Erythroblast (primary cell): ENCODE data around the gene REP15.

ENCODE experiments used
- DNase-seq, 2 experiments: peaks; one replicate each; lab custom pipeline; 2025; lab: John Stamatoyannopoulos, UW
- GATA1 ChIP-seq: IDR thresholded peaks from 2 replicates; pipeline ENCODE4 v1.6.1; 2011; ENCODE audit warnings: low read depth, mild to moderate bottlenecking, control low read depth, low read length, moderate library complexity
- POLR2A ChIP-seq: IDR thresholded peaks from 2 replicates; pipeline ENCODE4 v1.6.1; 2011; ENCODE audit warnings: mild to moderate bottlenecking, low read length

Gene REP15

DNA sequence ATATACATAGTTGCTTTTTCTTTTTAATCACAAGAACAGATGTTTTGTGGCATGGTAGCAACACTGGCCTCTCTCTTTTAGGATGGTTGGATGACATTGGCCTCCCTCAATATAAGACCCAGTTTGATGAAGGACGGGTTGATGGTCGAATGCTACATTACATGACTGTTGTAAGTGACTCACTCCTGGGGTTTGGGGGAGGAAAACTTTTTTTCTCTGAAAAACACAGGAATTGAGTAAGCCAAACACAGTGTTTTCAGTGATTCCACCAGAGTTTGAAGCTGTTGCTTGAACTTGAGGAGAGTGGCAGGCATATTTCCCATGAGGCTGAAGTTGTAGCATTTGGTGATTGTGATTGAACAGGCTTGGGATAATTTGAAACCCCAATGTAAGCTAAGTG, 13.7 kb upstream of the REP15 start:
- TF ChIP-seq POLR2A: no peak
- no peak for TF ChIP-seq GATA1
- DNase-seq: no peak

DNA sequence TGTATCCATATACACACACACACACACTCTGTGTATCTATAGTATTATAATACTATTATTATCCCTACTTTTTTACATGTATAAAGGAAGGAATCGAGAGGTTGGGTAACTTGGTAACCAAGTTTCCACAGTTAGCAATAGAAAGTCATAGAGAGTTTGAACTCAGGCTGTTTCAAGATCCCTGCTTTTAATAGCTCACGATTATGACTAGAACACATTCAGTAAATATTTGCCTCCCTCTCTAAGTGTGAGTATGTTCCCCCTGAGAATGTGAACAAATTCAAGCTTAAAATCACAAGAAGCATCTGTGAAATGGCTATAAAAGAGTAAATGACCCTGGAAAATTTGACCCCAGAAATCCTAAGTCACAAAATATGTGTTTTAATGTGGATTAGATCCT, 11.0 kb upstream of the REP15 start:
- DNase-seq: no peak
- TF ChIP-seq POLR2A: no peak
- no peak for TF ChIP-seq GATA1

GRCh38 chr12:27686147-27686546, 10.1 kb upstream of the REP15 start:
- TF ChIP-seq POLR2A (no peak), GATA1 (no peak)
- DNase-seq: no peak

DNA sequence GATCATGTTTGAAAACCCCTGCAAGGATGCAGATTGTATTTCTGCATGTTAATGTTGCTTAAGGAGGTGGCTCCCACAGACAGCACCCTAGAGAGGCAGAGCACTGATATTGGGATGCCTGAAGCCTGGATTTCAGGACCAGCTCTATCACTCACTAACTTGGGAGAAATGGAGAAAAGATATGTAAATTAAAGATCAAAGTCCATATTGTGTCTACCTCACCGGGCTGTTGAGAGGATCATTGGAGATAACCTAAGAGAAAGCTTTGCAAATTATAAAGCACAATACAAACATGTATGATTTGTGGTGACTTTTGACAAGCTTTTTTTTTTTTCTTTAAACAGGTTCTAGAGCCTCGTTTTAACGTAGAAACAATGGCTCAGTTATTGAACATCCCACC, 7.6 kb upstream of the REP15 start:
- TF ChIP-seq GATA1 (no peak), POLR2A (no peak)
- DNase-seq: no peak

- TF ChIP-seq POLR2A: no peak
- no peak for TF ChIP-seq GATA1
- DNase-seq: no peak
These were observed 6.6 kb upstream of the REP15 start for GRCh38 chr12:27689558-27690180.

DNA sequence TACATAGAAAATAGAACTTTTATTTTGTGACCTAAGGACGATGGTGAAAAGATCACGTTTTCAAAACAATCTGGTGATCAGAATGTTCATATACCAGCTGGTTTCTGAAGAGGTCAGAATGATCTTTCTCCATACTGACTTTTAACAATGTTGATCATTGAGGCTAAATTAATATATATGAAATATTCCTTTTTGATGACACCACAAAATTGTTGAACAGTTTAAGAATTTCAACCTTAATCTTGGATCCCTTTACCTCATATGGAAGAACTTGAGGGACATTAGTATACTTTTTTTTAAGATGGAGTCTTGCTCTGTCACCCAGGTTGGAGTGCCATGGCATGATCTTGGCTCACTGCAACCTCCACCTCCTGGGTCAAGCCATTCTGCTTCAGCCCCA, 2.8 kb upstream of the REP15 start:
- no peak for TF ChIP-seq GATA1
- TF ChIP-seq POLR2A: no peak
- no peak for DNase-seq

- DNase-seq: no peak
- TF ChIP-seq GATA1: no peak
- no peak for TF ChIP-seq POLR2A
These were observed 523 bp upstream of the REP15 start for GRCh38 chr12:27695556-27696292.

DNA sequence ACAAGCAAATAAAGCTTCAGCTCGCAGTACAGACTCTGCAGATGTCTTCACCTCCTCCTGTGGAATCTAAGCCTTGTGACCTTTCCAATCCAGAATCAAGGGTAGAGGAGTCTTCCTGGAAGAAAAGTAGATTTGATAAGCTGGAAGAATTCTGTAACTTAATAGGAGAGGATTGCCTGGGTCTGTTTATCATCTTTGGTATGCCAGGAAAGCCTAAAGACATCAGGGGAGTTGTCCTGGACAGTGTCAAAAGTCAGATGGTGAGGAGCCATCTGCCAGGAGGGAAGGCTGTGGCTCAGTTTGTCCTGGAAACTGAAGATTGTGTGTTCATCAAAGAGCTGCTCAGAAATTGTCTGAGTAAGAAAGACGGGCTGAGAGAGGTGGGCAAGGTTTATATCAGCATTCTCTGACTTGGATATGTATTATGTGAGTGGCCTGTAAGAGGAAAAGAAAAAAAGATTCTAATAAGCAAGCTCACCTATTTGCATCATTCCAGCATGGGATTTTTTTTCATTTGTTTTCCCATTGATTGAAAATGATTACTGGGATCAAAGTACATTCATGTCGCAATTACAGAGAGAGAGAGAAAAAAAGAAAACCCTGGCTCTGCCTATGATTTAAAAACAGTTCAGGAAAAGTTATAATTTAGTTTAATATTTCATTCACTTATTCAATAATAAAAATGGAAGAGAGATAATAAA, 767 bp downstream of the REP15 start:
- TF ChIP-seq GATA1 (no peak), POLR2A (no peak)
- no peak for DNase-seq

DNA sequence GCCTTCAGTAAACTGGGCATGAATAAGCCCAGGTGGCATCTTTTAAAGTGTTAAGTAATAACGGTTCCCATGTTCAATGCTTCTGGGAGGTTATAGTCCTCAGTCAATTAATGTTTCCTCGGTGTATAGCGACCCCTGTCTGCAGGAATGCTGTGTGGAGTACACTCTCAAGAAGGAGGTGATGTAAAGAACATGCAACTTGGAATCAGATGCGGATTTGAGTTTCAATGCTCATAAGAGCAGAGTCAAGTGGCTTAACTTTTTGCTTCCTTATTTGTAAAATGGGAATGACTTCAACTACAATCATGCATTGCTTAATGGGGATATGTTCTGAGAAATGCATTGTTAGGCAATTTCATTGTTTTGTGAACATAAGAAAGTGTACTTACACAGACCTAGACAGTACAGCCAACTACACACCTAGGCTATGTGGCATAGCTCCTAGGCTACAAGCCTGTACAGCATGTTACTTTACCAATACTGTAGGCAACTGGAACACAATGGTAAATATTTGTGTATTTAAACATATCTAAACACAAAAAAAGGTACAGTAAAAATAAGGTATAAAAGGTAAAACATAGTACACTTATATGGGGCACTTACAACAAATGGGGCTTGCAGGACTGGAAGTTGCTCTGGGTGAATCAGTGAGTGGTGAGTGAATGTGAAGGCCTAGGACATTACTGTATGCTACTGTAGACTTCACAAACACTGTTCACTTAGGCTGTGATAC, 7.6 kb downstream of the REP15 start:
- TF ChIP-seq GATA1 (no peak), POLR2A (no peak)
- DNase-seq: peak; percentile 81 to 91

DNA sequence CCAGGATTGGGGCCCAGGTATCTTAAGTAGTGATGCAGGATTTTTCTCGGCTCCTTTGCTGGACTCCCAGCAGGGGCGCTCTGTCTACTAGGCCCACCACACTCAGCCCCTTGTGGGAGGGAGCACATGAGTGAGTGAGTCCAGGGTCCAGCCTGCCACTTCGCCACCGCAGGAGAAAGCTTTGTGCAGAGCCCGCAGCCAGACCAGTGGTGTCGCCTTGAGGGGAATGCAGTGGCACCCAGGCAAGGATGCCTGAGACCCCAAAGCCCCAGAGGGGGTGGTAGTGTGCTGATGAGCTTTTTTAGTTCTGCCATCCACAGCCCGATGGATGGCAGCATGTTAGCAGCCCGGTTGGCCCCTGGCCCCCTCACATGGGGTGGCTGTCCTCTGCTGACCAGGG, 9.0 kb downstream of the REP15 start:
- no peak for DNase-seq
- no peak for TF ChIP-seq POLR2A
- no peak for TF ChIP-seq GATA1

DNA sequence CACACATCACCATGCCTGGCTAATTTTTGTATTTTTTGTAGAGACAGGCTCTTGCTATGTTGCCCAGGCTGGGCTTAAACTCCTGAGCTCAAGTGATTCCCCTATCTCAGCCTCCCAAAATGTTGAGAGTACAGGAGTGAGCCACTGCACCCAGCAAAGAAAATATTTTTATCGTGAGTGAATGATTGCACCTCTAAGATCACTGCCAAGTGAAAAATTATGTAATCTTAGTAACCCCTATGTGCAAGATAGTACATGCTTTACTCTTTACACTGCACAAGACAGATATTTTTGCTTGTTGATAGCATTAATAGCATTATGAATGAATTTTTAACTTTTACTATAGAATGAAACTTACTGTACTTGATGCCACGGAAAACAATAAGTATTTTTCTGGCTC, 11.0 kb downstream of the REP15 start:
- DNase-seq: no peak
- no peak for TF ChIP-seq GATA1
- TF ChIP-seq POLR2A: no peak

GRCh38 chr12:27709212-27709931, 13.1 kb downstream of the REP15 start:
- no peak for TF ChIP-seq POLR2A
- TF ChIP-seq GATA1: no peak
- no peak for DNase-seq
